KG1 (cell line): ENCODE data around the gene AAMP.
"Not testable (repeated sequence)": the region's sequence is repeated elsewhere in the genome, so short reads cannot be mapped to it uniquely, and the experiment has no call there.

Experiments used
- DNase-seq: peaks from one replicate; lab custom pipeline; 2025; lab: John Stamatoyannopoulos, UW

Gene AAMP

GRCh38 chr2:218275371-218276072, 5.6 kb upstream of the AAMP start:
- no peak for DNase-seq

GRCh38 chr2:218274586-218274985, 4.6 kb upstream of the AAMP start:
- DNase-seq = no peak

- no peak for DNase-seq
Measured at GRCh38 chr2:218273908-218274249, 3.9 kb upstream of the AAMP start.

GRCh38 chr2:218273214-218273907, 3.4 kb upstream of the AAMP start:
- DNase-seq = not testable (repeated sequence)

- DNase-seq = peak; percentile 52
Measured at GRCh38 chr2:218272531-218273212, 2.7 kb upstream of the AAMP start.

- no peak for DNase-seq
Measured at GRCh38 chr2:218271865-218272530, 2.1 kb upstream of the AAMP start.

GRCh38 chr2:218271487-218271797, 1.5 kb upstream of the AAMP start:
- DNase-seq = no peak

- DNase-seq = peak; percentile 46
Measured at GRCh38 chr2:218270721-218271486, 967 bp upstream of the AAMP start.

GRCh38 chr2:218267259-218267658, 2.7 kb downstream of the AAMP start:
- no peak for DNase-seq

GRCh38 chr2:218266316-218266979, 3.5 kb downstream of the AAMP start:
- DNase-seq = no peak

GRCh38 chr2:218265626-218266025, 4.3 kb downstream of the AAMP start:
- DNase-seq = no peak

GRCh38 chr2:218264773-218265561, 5.0 kb downstream of the AAMP start:
- DNase-seq = no peak

- no peak for DNase-seq
Measured at GRCh38 chr2:218263817-218264641, 5.9 kb downstream of the AAMP start.

GRCh38 chr2:218262631-218263586, 7.0 kb downstream of the AAMP start:
- DNase-seq = no peak

GRCh38 chr2:218262237-218262600, 7.7 kb downstream of the AAMP start:
- DNase-seq = no peak

GRCh38 chr2:218261423-218262236, 8.3 kb downstream of the AAMP start:
- DNase-seq = no peak

- no peak for DNase-seq
Measured at GRCh38 chr2:218260742-218261422, 9.1 kb downstream of the AAMP start, which contains the start of gene GPBAR1. GPBAR1 (plus strand) TSS chr2:218261015; CDS start chr2:218262725, 1,710 bp downstream.
